CD4-positive, alpha-beta memory T cell (primary cell): ENCODE measurements around the gene P2RX6. TPM values are rescaled to one million over a fixed set of nuclear protein-coding genes. Genes with fewer than 3 reads are reported as not detected.

Experiments used
- CTCF ChIA-PET: fragments of 350-600 bp; sonication (Branson Sonifier 250); formaldehyde crosslinking; loops from one replicate; lab custom pipeline; 2021; ENCODE audit warnings: inconsistent platforms; ENCODE audit not compliant: partially characterized antibody; lab: Charles Lee
- POLR2A ChIA-PET: fragments of 350-600 bp; sonication (Branson Sonifier 250); formaldehyde crosslinking; loops from one replicate; lab custom pipeline; 2021; ENCODE audit not compliant: partially characterized antibody; lab: Charles Lee
- DNase-seq, 5 donors: peaks; one replicate each; pipeline versions ENCODE4 v3.0.0 to v3.0.0-alpha.2; 2020 to 2022; ENCODE audit warnings: mixed read lengths in 1 of 5
- H3K27ac ChIP-seq: one replicate; pipeline ENCODE4 v1.7.0; 2013; ENCODE audit warnings: low read depth, low read length
- H3K27me3 ChIP-seq: 2 replicates; pipeline ENCODE4 v1.7.0; 2013; ENCODE audit warnings: mild to moderate bottlenecking, low read length, moderate library complexity; ENCODE audit not compliant: insufficient read depth
- H3K36me3 ChIP-seq: 2 replicates; pipeline ENCODE4 v1.7.0; 2013; ENCODE audit warnings: mild to moderate bottlenecking, low read length, moderate library complexity; ENCODE audit not compliant: insufficient read depth
- H3K4me1 ChIP-seq: 2 replicates; pipeline ENCODE4 v1.7.0; 2013; ENCODE audit warnings: mild to moderate bottlenecking, low read length, moderate library complexity; ENCODE audit not compliant: insufficient read depth
- H3K4me3 ChIP-seq, 2 donors: one replicate each; pipeline ENCODE4 v1.7.0; 2013; ENCODE audit warnings: low read length in 2 of 2, mild to moderate bottlenecking in 1 of 2
- H3K9me3 ChIP-seq, 2 donors: one replicate each; pipeline ENCODE4 v1.7.0; 2013; ENCODE audit warnings: low read length in 2 of 2, control low read depth in 1 of 2; ENCODE audit not compliant: control insufficient read depth in 1 of 2
- H3K27ac Mint-ChIP-seq, 7 donors: one replicate each; pipeline ENCODE4 v1.8.0; 2020 to 2021; ENCODE audit warnings: mixed read lengths in 7 of 7, mild to moderate bottlenecking in 6 of 7, inconsistent platforms in 3 of 7, moderate library complexity in 3 of 7
- H3K27me3 Mint-ChIP-seq, 2 donors: one replicate each; pipeline ENCODE4 v1.8.0; 2020 to 2021; ENCODE audit warnings: mixed read lengths in 2 of 2
- H3K36me3 Mint-ChIP-seq, 2 donors: one replicate each; pipeline ENCODE4 v1.8.0; 2020 to 2021; ENCODE audit warnings: mixed read lengths in 2 of 2, inconsistent platforms in 1 of 2, mild to moderate bottlenecking in 1 of 2
- H3K4me1 Mint-ChIP-seq, 4 donors: one replicate each; pipeline ENCODE4 v1.8.0; 2020 to 2021; ENCODE audit warnings: mixed read lengths in 4 of 4, mild to moderate bottlenecking in 1 of 4
- H3K4me3 Mint-ChIP-seq, 8 donors: one replicate each; pipeline ENCODE4 v1.8.0; 2020 to 2021; ENCODE audit warnings: mixed read lengths in 8 of 8, mild to moderate bottlenecking in 7 of 8, moderate library complexity in 6 of 8, inconsistent platforms in 3 of 8
- H3K9me3 Mint-ChIP-seq, 8 donors: one replicate each; pipeline ENCODE4 v1.8.0; 2020 to 2021; ENCODE audit warnings: mixed read lengths in 8 of 8, mild to moderate bottlenecking in 5 of 8, inconsistent platforms in 3 of 8, moderate library complexity in 1 of 8
- intact Hi-C: fragments of 100-400 bp; cut with micrococcal nuclease; formaldehyde crosslinking; loops from one replicate; pipeline ENCODE4 v1.15.1; 2023
- polyA plus RNA-seq, 2 donors: library from polyadenylated mRNA; unstranded; fragments of 300-500 nt; fragmentation: Illumina TruSeq; gene quantifications; one replicate each; pipeline ENCODE4 v1.2.3, GENCODE V29; 2021
- total RNA-seq, 2 experiments: library from RNA; stranded (reverse); gene quantifications; one replicate each; pipeline ENCODE4 v1.2.3, GENCODE V29; 2021

Gene P2RX6
- total and polyA plus RNA-seq, 4 experiments from 2014 or later, result 0.19 to 1.2 (median 1.1) TPM; not detected in 1

DNA sequence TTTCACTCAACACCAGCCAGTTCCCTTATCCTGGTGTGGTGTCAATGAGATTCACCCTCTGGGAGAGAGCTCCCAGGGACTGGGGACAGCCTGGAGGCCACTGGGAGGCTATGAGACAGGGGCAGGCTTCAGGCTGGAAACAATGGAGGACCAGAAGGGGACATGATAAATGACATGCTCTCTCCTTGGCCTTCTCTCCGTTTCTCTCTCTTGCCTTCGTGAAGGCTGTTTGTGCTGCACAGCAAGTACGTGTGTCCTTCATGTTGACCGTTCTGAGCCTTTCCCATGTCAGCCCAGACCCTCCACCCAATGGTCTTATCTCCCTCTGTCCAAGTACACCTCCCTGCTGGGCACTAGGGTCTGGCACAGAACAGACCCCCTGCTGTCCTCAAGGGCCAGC is 34.4 kb upstream of the P2RX6 start:
- Mint-ChIP-seq H3K9me3 (peaks cover 0 to 7% (median 0%) of the 10 kb centered on the region in 8 donors), H3K36me3 (peaks cover 0 to 16% of the 10 kb centered on the region in 2 donors), H3K4me3 (peak overlapping the region in 5 of 8 donors; percentile 39 to 87 (median 62)), H3K4me1 (peaks cover 19 to 47% (median 29%) of the 10 kb centered on the region in 4 donors), H3K27me3 (no peaks in the 10 kb centered on the region), H3K27ac (peak overlapping the region in 4 of 7 donors; percentile 59 to 95 (median 79))
- H3K27me3 ChIP-seq, result no peaks in the 10 kb centered on the region
- H3K36me3 ChIP-seq, result peaks cover 3% of the 10 kb centered on the region
- peaks cover 19% of the 10 kb centered on the region for H3K4me1 ChIP-seq
- H3K9me3 ChIP-seq, result peaks cover 0 to 6% of the 10 kb centered on the region in 2 donors
- ChIA-PET POLR2A (interaction anchor here (0.8 to 2.8 kb wide), 3 partner anchors 9 to 60 kb away, joined by 3 to 45 read pairs (median 4); partner anchors contain the start of gene THAP7), CTCF (no interaction called here)
- H3K27ac ChIP-seq, result peak overlapping the region; percentile 77
- H3K4me3 ChIP-seq, result no peak overlapping the region
- intact Hi-C loops, result no loop called here
- DNase-seq, result no peak

DNA sequence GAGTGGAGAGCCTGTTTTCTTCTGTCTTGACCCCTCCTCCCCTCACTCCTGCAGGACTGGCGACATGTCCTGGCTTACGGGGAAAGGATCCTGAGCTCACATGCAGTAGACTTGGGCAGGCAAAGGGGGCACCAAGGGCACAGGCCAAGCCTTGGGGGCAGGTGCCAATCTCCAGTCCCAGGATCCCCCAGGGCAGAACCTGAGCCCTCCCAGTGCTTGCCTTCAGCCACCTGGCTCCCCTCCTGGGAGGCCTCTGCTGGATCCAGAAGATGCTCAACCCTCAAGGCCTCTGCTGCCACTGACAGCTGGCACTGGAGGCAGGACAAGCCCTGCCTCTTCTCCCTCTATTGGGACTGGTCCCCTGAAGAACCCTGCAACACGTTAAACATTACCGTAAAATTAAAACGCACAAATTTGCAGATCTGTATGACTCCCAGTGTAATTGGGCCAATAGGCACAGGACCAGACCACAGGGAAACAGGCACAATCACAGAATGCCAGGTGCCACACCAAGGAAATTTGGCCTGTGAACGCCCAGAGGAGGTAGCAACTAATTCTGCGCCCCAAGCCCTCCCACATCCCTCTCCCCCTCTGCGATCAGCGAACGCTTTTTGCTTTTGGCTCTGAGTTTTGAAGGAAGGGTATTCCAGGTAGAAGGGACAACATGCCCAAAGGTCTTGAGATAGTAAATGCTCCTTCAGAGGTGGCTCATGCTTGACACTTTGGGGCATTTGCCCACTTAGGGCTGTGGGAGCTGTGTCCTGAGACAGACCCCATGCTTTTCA is 33.8 kb upstream of the P2RX6 start:
- H3K27me3 ChIP-seq, result no peaks in the 10 kb centered on the region
- H3K4me1 ChIP-seq, result peaks cover 19% of the 10 kb centered on the region
- H3K27me3 Mint-ChIP-seq, result no peaks in the 10 kb centered on the region
- H3K9me3 Mint-ChIP-seq, result peaks cover 0 to 7% (median 0%) of the 10 kb centered on the region in 8 donors
- H3K27ac ChIP-seq, result peak overlapping the region; percentile 77
- CTCF ChIA-PET, result interaction anchor here (0.7 to 1.5 kb wide), 5 partner anchors 21 to 34 kb away, joined by 3 to 6 read pairs (median 4); partner anchors contain the start of genes P2RX6 and THAP7
- H3K36me3 Mint-ChIP-seq, result peaks cover under 1 to 16% of the 10 kb centered on the region in 2 donors
- peak overlapping the region; percentile 88 to 95 (median 91) for H3K27ac Mint-ChIP-seq
- DNase-seq, result no peak
- POLR2A ChIA-PET, result interaction anchor here (0.6 to 2.8 kb wide), 8 partner anchors 9 to 648 kb away, joined by 3 to 45 read pairs (median 4); partner anchors contain the start of genes THAP7 and YDJC
- peak overlapping the region; percentile 62 to 64 for H3K4me3 ChIP-seq
- H3K9me3 ChIP-seq, result peaks cover 0 to 6% of the 10 kb centered on the region in 2 donors
- intact Hi-C loops, result no loop called here
- peak overlapping the region; percentile 87 to 96 (median 94) for H3K4me3 Mint-ChIP-seq
- peaks cover 8% of the 10 kb centered on the region for H3K36me3 ChIP-seq
- peaks cover 19 to 42% (median 29%) of the 10 kb centered on the region in 4 donors for H3K4me1 Mint-ChIP-seq

DNA sequence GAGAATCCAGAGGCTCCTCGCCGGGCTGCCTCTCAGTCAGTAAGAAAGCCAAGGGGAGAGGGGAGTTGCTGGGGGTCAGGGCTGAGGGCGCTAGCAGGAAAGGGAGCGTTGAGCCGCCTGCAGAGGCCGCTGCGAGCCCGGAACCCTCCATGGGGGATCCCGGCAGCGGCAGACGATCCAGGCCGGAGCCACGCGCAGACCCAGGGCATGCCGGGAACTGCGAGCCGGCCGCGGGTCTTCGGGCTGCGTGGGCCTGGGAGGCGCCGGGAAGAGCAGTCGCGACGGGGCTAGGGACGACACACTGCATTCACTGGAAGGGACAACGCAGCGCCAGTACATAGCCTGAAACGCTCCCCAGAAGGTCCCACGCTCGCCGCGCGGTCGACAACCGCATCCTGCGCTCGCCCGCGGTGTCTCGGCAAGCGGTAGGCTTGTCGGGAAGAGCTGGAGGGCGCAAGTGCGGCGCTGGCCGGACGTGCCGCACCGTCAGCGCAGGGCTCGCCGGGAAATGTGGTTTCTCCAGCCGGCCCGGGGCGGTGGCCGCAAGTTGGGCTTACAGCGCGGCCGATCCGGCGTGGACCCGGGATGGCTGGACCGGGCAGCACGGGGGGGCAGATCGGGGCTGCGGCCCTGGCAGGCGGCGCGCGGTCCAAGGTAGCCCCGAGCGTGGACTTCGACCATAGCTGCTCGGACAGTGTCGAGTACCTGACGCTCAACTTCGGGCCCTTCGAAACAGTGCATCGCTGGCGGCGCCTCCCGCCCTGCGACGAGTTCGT is 33.0 kb upstream of the P2RX6 start, which contains the start of gene LZTR1:
Gene LZTR1 (plus strand): TSS at position 511 of the 776 bp plus-strand sequence. CDS start 75 bp downstream, at position 586.
- POLR2A ChIA-PET, result interaction anchor here (0.6 to 2.8 kb wide), 12 partner anchors 9 to 1090 kb away, joined by 3 to 45 read pairs (median 4); partner anchors contain the start of genes THAP7 and YDJC
- peaks cover 0 to 7% (median 0%) of the 10 kb centered on the region in 8 donors for H3K9me3 Mint-ChIP-seq
- peaks cover 7 to 22% of the 10 kb centered on the region in 2 donors for H3K36me3 Mint-ChIP-seq
- H3K4me1 Mint-ChIP-seq, result peaks cover 21 to 42% (median 30%) of the 10 kb centered on the region in 4 donors
- Histone ChIP-seq H3K27ac (peak within 1 kb of the TSS; percentile 77), H3K27me3 (no peaks in the 10 kb centered on the region), H3K4me1 (peaks cover 19% of the 10 kb centered on the region), H3K4me3 (peak within 1 kb of the TSS; percentile 62 to 64), H3K9me3 (peaks cover 0 to 6% of the 10 kb centered on the region in 2 donors), H3K36me3 (peaks cover 8% of the 10 kb centered on the region)
- peak within 1 kb of the TSS; percentile 88 to 96 (median 95) for H3K4me3 Mint-ChIP-seq
- DNase-seq, result peak; percentile 57 to 77 (median 64)
- intact Hi-C loops, result loop anchor here (1.0 kb wide), 1 partner anchor 20 kb away; the partner anchor contains the start of gene THAP7
- CTCF ChIA-PET, result interaction anchor here (0.7 to 1.5 kb wide), 7 partner anchors 20 to 120 kb away, joined by 3 to 6 read pairs (median 4); partner anchors contain the start of genes P2RX6 and THAP7
- H3K27ac Mint-ChIP-seq, result peak within 1 kb of the TSS; percentile 90 to 95 (median 93)
- no peaks in the 10 kb centered on the region for H3K27me3 Mint-ChIP-seq

DNA sequence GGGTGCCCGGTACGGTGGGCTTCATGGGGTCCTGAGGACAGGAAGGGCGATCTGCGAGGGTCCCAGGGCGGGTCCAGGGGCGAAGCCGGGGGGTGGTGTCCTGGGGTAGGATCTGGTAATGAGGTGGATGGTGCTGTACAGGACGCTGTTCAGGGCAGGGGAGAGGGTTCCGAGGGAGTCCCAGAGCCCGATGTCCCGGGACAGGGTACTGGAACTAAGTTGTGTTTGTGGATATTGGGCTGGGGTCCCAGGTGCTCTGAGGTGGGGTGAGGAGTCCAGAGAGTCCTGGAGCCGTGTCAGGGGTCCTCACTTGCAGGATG is 32.4 kb upstream of the P2RX6 start:
- H3K36me3 ChIP-seq, result peaks cover 8% of the 10 kb centered on the region
- intact Hi-C loops, result loop anchor here (1.0 kb wide), 1 partner anchor 20 kb away; the partner anchor contains the start of gene THAP7
- peak overlapping the region; percentile 62 to 64 for H3K4me3 ChIP-seq
- H3K9me3 ChIP-seq, result peaks cover 0 to 6% of the 10 kb centered on the region in 2 donors
- H3K27ac ChIP-seq, result peak overlapping the region; percentile 77
- H3K27me3 ChIP-seq, result no peaks in the 10 kb centered on the region
- CTCF ChIA-PET, result interaction anchor here (0.8 to 1.5 kb wide), 6 partner anchors 20 to 120 kb away, joined by 4 to 6 read pairs (median 4); partner anchors contain the start of genes P2RX6 and THAP7
- peaks cover 0 to 3% (median 0%) of the 10 kb centered on the region in 8 donors for H3K9me3 Mint-ChIP-seq
- DNase-seq, result no peak
- peak overlapping the region; percentile 88 to 96 (median 95) for H3K4me3 Mint-ChIP-seq
- peak overlapping the region; percentile 38 to 95 (median 92) for H3K27ac Mint-ChIP-seq
- POLR2A ChIA-PET, result interaction anchor here (0.8 to 2.8 kb wide), 10 partner anchors 9 to 1090 kb away, joined by 3 to 45 read pairs (median 4); partner anchors contain the start of genes THAP7 and YDJC
- peaks cover 19% of the 10 kb centered on the region for H3K4me1 ChIP-seq
- peaks cover 7 to 22% of the 10 kb centered on the region in 2 donors for H3K36me3 Mint-ChIP-seq
- peaks cover 21 to 42% (median 30%) of the 10 kb centered on the region in 4 donors for H3K4me1 Mint-ChIP-seq
- H3K27me3 Mint-ChIP-seq, result no peaks in the 10 kb centered on the region

DNA sequence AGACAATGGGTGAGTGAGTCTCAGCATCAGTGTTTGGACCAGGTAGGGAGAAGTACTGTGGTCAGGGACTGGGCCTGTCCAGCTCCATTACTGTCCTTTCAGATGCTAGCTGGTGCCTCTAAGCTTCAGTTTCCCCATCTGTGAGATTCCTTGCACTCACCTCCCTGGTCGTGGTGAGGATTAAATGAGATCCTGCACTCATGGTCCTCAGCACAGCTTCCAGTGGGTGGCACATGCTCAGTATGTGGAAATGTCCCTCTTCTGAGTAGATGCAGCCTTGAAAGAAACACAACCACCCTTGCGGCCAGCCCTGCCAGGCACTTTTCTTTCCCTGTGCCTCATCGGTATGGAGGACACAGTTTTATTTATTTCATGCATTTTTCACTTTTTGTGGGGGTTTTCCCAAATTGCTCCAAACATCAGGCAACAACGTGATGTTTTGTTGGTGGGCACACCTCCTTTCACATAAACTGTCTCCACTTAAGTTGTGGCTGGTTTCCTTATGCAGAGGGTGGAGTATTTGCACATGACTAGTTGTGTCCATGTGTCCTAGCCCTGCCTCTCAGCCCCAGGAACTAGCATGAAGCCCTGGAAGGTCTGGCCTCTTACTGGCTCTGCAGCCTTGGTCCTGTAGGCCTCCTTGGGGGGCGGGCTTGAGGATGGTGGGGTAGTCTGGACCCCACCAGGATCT is 31.7 kb upstream of the P2RX6 start:
- Histone ChIP-seq H3K4me1 (peaks cover 19% of the 10 kb centered on the region), H3K27ac (peak overlapping the region; percentile 77), H3K4me3 (peak overlapping the region; percentile 62 to 64), H3K27me3 (no peaks in the 10 kb centered on the region), H3K36me3 (peaks cover 8% of the 10 kb centered on the region), H3K9me3 (peaks cover 0 to 5% of the 10 kb centered on the region in 2 donors)
- intact Hi-C loops, result no loop called here
- DNase-seq, result no peak
- Mint-ChIP-seq H3K4me1 (peaks cover 21 to 42% (median 30%) of the 10 kb centered on the region in 4 donors), H3K27me3 (no peaks in the 10 kb centered on the region), H3K9me3 (peaks cover 0 to 2% (median 0%) of the 10 kb centered on the region in 8 donors), H3K4me3 (peak overlapping the region; percentile 88 to 96 (median 95)), H3K27ac (peak overlapping the region; percentile 38 to 95 (median 92)), H3K36me3 (peaks cover 7 to 29% of the 10 kb centered on the region in 2 donors)
- ChIA-PET CTCF (interaction anchor here (1.4 kb wide), 1 partner anchor 119 kb away, joined by 4 read pairs; no protein-coding TSS in a partner anchor), POLR2A (interaction anchor here (1.2 to 2.8 kb wide), 4 partner anchors 10 to 27 kb away, joined by 3 to 45 read pairs (median 4); partner anchors contain the start of gene THAP7)

DNA sequence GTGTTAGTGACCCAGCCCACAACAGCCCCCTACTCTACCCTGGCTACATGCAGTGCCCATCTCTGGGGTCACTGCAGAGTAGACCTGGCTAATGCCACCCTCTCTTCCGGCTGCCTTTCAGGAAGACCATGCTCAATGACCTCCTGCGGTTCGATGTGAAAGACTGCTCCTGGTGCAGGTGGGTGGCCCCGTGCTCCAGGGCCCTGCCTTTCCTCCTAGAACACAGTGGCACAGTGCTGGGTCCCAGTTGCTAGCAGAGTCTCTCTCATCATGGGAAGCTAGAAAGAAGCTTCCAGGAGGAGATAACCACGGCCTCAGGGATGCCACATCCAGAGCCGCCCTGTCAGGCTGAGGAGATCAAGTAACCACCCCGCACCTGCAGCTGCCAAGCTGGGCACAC is 29.2 kb upstream of the P2RX6 start:
- no peak overlapping the region for H3K27ac ChIP-seq
- no peak overlapping the region for H3K4me3 ChIP-seq
- no peaks in the 10 kb centered on the region for H3K27me3 ChIP-seq
- Mint-ChIP-seq H3K4me3 (no peak overlapping the region), H3K27ac (peak overlapping the region in 1 of 7 donors; percentile 36), H3K9me3 (no peaks in the 10 kb centered on the region), H3K27me3 (no peaks in the 10 kb centered on the region), H3K4me1 (peaks cover 21 to 33% (median 25%) of the 10 kb centered on the region in 4 donors), H3K36me3 (peaks cover 7 to 32% of the 10 kb centered on the region in 2 donors)
- peaks cover 8% of the 10 kb centered on the region for H3K36me3 ChIP-seq
- POLR2A ChIA-PET, result interaction anchor here (2.0 kb wide), 1 partner anchor 15 kb away, joined by 7 read pairs; no protein-coding TSS in a partner anchor
- H3K9me3 ChIP-seq, result no peaks in the 10 kb centered on the region
- no peak for DNase-seq
- H3K4me1 ChIP-seq, result peaks cover 17% of the 10 kb centered on the region
- CTCF ChIA-PET, result no interaction called here
- intact Hi-C loops, result no loop called here
